GM18520 (cell line): ENCODE measurements around the gene MRNIP.

ENCODE experiments used
- ATAC-seq: cut with Tn5 transposase; IDR thresholded peaks from one replicate; pipeline ENCODE4 v1.9.1; 2021; ENCODE audit not compliant: unreplicated experiment

MRNIP gene

GRCh38 chr5:179889885-179890284 is 31.3 kb upstream of the MRNIP start:
- no peak for ATAC-seq

- ATAC-seq, result no peak
Observed at GRCh38 chr5:179887802-179888201, 29.2 kb upstream of the MRNIP start.

GRCh38 chr5:179887095-179887494 is 28.5 kb upstream of the MRNIP start:
- no peak for ATAC-seq

- no peak for ATAC-seq
Observed at GRCh38 chr5:179886190-179886911, 27.7 kb upstream of the MRNIP start.

- ATAC-seq, result no peak
Observed at GRCh38 chr5:179885491-179886090, 27.0 kb upstream of the MRNIP start.

GRCh38 chr5:179883163-179883562 is 24.5 kb upstream of the MRNIP start:
- no peak for ATAC-seq

GRCh38 chr5:179882338-179882737 is 23.7 kb upstream of the MRNIP start:
- no peak for ATAC-seq

GRCh38 chr5:179880848-179881590 is 22.4 kb upstream of the MRNIP start:
- ATAC-seq, result no peak

GRCh38 chr5:179880066-179880650 is 21.5 kb upstream of the MRNIP start:
- ATAC-seq, result no peak

GRCh38 chr5:179879690-179880010 is 21.0 kb upstream of the MRNIP start:
- no peak for ATAC-seq

- ATAC-seq, result no peak
Observed at GRCh38 chr5:179879003-179879689, 20.5 kb upstream of the MRNIP start.

GRCh38 chr5:179878222-179879002 is 19.8 kb upstream of the MRNIP start:
- ATAC-seq, result no peak

- ATAC-seq, result no peak
Observed at GRCh38 chr5:179876610-179876952, 18.0 kb upstream of the MRNIP start.

GRCh38 chr5:179875741-179876609 is 17.4 kb upstream of the MRNIP start:
- no peak for ATAC-seq

GRCh38 chr5:179874536-179875292 is 16.1 kb upstream of the MRNIP start:
- ATAC-seq, result no peak

GRCh38 chr5:179874136-179874535 is 15.5 kb upstream of the MRNIP start:
- no peak for ATAC-seq

- no peak for ATAC-seq
Observed at GRCh38 chr5:179873588-179874110, 15.0 kb upstream of the MRNIP start.

GRCh38 chr5:179872828-179873575 is 14.4 kb upstream of the MRNIP start:
- no peak for ATAC-seq
